Stomach (tissue), 4 donors: ENCODE results near the gene COPZ2.

Source experiments
- CTCF ChIP-seq, 7 experiments: fragments of 450-650 bp in 4 of 7; fragments of 200-600 bp in 3 of 7; sonication (generic) in 3 of 7; IDR thresholded peaks; one replicate each; pipeline ENCODE4 v1.5.1; 2016 to 2019; ENCODE audit warnings: antibody characterized with exemption in 7 of 7, control low read depth in 2 of 7, mild to moderate bottlenecking in 1 of 7
- EP300 ChIP-seq: sonication (generic); formaldehyde crosslinking; IDR thresholded peaks from one replicate; pipeline ENCODE4 v1.6.1; 2017; ENCODE audit warnings: antibody characterized with exemption
- POLR2A ChIP-seq, 4 donors: fragments of 450-650 bp; IDR thresholded peaks; one replicate each; pipeline ENCODE4 v1.6.1; 2016; ENCODE audit warnings: antibody characterized with exemption in 4 of 4, control low read depth in 2 of 4, mild to moderate bottlenecking in 1 of 4, moderate library complexity in 1 of 4
- POLR2AphosphoS5 ChIP-seq, 3 donors: sonication (generic); formaldehyde crosslinking; IDR thresholded peaks; one replicate each; pipeline ENCODE4 v1.6.1; 2016; ENCODE audit warnings: antibody characterized with exemption in 3 of 3

- TF ChIP-seq POLR2A (IDR thresholded peaks at IDR 0.05) (no peak), CTCF (IDR thresholded peaks at IDR 0.05) (no peak), POLR2AphosphoS5 (IDR thresholded peaks at IDR 0.05) (no peak), EP300 (no peak)
Observed at GRCh38 chr17:47987240-47987835, 50.3 kb downstream of the COPZ2 start.
